Activated CD4-positive, alpha-beta T cell treated with anti-CD3 and anti-CD28 coated beads, Interleukin-2, amount 10 ng/mL, durations not matched to agents 24 days and 14 days (primary cell): ENCODE results near the gene ABCA4. TPM values are rescaled to one million over a fixed set of nuclear protein-coding genes. Genes with fewer than 3 reads are reported as not detected.
"Not testable (repeated sequence)": the region's sequence is repeated elsewhere in the genome, so short reads cannot be mapped to it uniquely, and the experiment has no call there.

Experiments used
- DNase-seq: peaks from one replicate; pipeline ENCODE4 v3.0.0; 2022
- H3K27ac Mint-ChIP-seq: one replicate; pipeline ENCODE4 v1.8.0; 2022; ENCODE audit warnings: mild to moderate bottlenecking, mixed read lengths
- H3K27me3 Mint-ChIP-seq: one replicate; pipeline ENCODE4 v1.8.0; 2022; ENCODE audit warnings: mixed read lengths
- H3K36me3 Mint-ChIP-seq: one replicate; pipeline ENCODE4 v1.8.0; 2022; ENCODE audit warnings: low read depth, mild to moderate bottlenecking, mixed read lengths
- H3K4me1 Mint-ChIP-seq: one replicate; pipeline ENCODE4 v1.8.0; 2021; ENCODE audit warnings: mixed read lengths
- H3K4me3 Mint-ChIP-seq: one replicate; pipeline ENCODE4 v1.8.0; 2022; ENCODE audit warnings: mild to moderate bottlenecking, moderate library complexity, mixed read lengths
- H3K9me3 Mint-ChIP-seq: one replicate; pipeline ENCODE4 v1.8.0; 2021; ENCODE audit warnings: mixed read lengths
- intact Hi-C: fragments of 100-400 bp; cut with micrococcal nuclease; formaldehyde crosslinking; loops from one replicate; pipeline ENCODE4 v1.15.1; 2023
- total RNA-seq: library from RNA; stranded (reverse); gene quantifications from 2 replicates; pipeline ENCODE4 v1.2.3, GENCODE V29; 2022

The ABCA4 gene
- total RNA-seq, 1 donor from 2014 or later, result 0.12 TPM

DNA sequence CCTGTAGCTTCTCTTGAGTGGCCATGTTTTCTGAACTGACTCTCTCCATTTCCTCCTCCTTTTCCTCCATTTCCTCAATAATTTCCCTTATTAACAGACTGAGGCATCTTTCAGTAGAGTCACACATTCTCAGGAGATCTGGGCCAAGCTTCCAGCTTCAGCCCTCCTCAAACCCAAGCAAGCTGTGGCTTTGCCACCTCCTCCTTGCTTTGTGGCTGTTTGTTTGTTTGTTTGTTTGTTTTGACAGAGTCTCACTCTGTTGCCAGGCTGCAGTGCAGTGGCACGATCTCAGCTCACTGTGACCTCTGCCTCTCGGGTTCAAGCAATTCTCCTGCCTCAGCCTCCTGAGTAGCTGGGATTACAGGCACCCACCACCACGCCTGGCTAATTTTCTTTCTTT is 130.5 kb downstream of the ABCA4 start:
- H3K4me3 Mint-ChIP-seq, DNase-seq, H3K36me3 Mint-ChIP-seq, H3K27ac Mint-ChIP-seq, intact Hi-C loops, H3K4me1 Mint-ChIP-seq, H3K9me3 Mint-ChIP-seq: not testable (repeated sequence)
- peaks cover 31% of the 10 kb centered on the region for H3K27me3 Mint-ChIP-seq

DNA sequence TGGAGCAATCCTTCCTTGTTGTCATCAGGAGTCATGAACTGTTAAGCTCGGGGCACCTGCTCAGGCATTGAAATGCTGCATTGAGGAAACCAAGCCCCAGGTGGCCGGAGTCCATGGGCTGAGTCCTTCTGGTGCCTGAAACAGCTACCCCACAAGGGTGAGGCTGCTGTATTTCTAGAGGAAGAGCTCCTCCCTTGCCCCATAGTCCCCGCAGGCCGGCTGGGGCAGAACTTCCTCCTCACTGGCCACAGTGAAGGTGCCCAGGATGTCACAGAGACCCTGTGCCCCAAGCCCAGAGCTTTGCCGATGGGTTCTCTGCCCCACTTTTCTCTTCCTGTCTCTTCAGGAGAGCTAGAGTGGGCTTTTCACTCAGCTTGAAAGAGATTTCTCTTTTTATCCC is 130.9 kb downstream of the ABCA4 start:
- Mint-ChIP-seq H3K36me3 (no peaks in the 10 kb centered on the region), H3K4me1 (no peaks in the 10 kb centered on the region), H3K9me3 (no peaks in the 10 kb centered on the region), H3K27me3 (peaks cover 27% of the 10 kb centered on the region), H3K4me3 (no peak overlapping the region), H3K27ac (no peak overlapping the region)
- DNase-seq, result no peak
- intact Hi-C loops, result no loop called here

DNA sequence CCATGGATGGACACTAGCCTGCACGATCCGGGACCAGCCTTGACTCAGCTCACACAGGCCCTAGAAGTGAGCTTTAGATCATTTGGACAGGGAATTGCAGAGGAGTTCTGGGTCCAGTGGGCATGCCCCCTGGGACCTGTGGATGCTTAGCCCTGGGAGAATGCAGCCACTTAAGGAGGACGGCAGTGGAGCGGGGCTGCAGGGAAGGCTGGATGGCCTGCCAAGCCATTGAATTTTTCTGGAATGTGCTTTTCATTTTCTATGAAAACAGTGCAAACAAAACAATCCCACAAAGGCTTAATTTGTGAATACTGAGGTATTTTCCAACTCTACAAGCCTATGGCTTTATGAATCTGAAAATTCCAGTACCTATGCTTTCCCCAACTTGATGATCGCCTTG is 131.3 kb downstream of the ABCA4 start:
- no peaks in the 10 kb centered on the region for H3K9me3 Mint-ChIP-seq
- H3K4me1 Mint-ChIP-seq, result no peaks in the 10 kb centered on the region
- H3K4me3 Mint-ChIP-seq, result no peak overlapping the region
- H3K36me3 Mint-ChIP-seq, result no peaks in the 10 kb centered on the region
- DNase-seq, result no peak
- peaks cover 23% of the 10 kb centered on the region for H3K27me3 Mint-ChIP-seq
- intact Hi-C loops, result no loop called here
- no peak overlapping the region for H3K27ac Mint-ChIP-seq

DNA sequence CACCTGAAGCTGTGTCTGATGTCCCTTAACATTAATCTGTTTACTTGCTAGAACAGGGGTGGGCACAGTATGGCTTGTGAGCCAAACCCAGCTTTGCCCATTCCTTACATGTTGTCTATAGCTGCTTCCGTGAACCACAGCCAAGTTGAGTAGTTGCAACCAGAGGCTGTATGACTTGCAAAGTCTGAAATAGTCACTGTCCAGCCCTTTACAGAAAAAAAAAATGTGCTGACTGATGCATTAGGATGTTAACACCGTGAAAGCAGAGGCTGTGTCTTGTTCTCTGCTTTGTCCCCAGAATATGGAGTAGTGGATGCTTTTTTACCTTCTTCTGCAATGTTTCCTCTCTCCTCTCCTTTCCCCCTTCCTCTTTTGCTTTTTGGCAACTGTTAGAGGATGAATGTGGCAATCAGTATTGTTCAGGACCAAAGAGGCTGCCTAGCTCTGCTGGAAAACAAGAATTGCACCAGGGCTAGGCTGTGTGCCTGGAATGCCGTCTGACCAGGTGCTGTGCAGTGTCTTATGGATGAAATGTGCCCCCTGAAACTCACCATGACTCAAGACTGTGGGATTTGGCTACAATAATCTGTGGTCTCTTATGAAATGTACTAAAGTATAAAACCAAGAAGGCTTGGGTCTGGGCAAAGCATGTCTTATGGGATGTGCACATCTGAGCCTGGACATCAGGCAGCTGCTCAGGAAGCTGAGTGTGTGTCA is 132.2 kb downstream of the ABCA4 start:
- H3K9me3 Mint-ChIP-seq, result no peaks in the 10 kb centered on the region
- no peak for DNase-seq
- H3K4me3 Mint-ChIP-seq, result no peak overlapping the region
- intact Hi-C loops, result no loop called here
- H3K4me1 Mint-ChIP-seq, result no peaks in the 10 kb centered on the region
- H3K36me3 Mint-ChIP-seq, result no peaks in the 10 kb centered on the region
- H3K27ac Mint-ChIP-seq, result no peak overlapping the region
- peaks cover 20% of the 10 kb centered on the region for H3K27me3 Mint-ChIP-seq

DNA sequence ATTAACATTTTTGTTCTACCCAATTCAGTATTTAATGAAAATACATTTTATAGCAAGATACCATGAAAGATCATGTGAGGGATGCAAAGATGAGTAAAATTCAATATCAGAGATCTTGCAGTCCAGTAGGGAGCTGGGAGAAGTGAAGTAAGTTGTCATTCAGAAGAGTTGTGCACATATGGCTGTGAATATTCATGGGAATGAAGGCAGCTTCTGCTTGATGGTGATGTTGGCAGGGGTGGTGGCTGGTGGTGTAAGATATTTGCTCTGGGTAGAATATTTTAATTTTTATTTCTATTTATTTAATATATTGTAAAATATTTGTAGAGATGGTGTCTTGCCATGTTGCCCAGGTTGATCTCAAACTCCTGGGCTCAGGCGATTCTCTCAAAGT is 139.7 kb downstream of the ABCA4 start:
- H3K4me3 Mint-ChIP-seq, result no peak overlapping the region
- intact Hi-C loops, result no loop called here
- DNase-seq, result no peak
- no peaks in the 10 kb centered on the region for H3K4me1 Mint-ChIP-seq
- H3K27me3 Mint-ChIP-seq, result peaks cover 12% of the 10 kb centered on the region
- no peaks in the 10 kb centered on the region for H3K9me3 Mint-ChIP-seq
- H3K36me3 Mint-ChIP-seq, result no peaks in the 10 kb centered on the region
- H3K27ac Mint-ChIP-seq, result no peak overlapping the region

GRCh38 chr1:93980320-93981273 is 140.4 kb downstream of the ABCA4 start:
- intact Hi-C loops, result no loop called here
- no peaks in the 10 kb centered on the region for H3K36me3 Mint-ChIP-seq
- no peaks in the 10 kb centered on the region for H3K4me1 Mint-ChIP-seq
- no peak overlapping the region for H3K27ac Mint-ChIP-seq
- H3K4me3 Mint-ChIP-seq, result no peak overlapping the region
- peaks cover 11% of the 10 kb centered on the region for H3K27me3 Mint-ChIP-seq
- no peak for DNase-seq
- H3K9me3 Mint-ChIP-seq, result no peaks in the 10 kb centered on the region

GRCh38 chr1:93979718-93980319 is 141.1 kb downstream of the ABCA4 start:
- no peaks in the 10 kb centered on the region for H3K9me3 Mint-ChIP-seq
- H3K36me3 Mint-ChIP-seq, result no peaks in the 10 kb centered on the region
- DNase-seq, result no peak
- peaks cover 9% of the 10 kb centered on the region for H3K27me3 Mint-ChIP-seq
- no peak overlapping the region for H3K27ac Mint-ChIP-seq
- H3K4me1 Mint-ChIP-seq, result no peaks in the 10 kb centered on the region
- intact Hi-C loops, result no loop called here
- no peak overlapping the region for H3K4me3 Mint-ChIP-seq

DNA sequence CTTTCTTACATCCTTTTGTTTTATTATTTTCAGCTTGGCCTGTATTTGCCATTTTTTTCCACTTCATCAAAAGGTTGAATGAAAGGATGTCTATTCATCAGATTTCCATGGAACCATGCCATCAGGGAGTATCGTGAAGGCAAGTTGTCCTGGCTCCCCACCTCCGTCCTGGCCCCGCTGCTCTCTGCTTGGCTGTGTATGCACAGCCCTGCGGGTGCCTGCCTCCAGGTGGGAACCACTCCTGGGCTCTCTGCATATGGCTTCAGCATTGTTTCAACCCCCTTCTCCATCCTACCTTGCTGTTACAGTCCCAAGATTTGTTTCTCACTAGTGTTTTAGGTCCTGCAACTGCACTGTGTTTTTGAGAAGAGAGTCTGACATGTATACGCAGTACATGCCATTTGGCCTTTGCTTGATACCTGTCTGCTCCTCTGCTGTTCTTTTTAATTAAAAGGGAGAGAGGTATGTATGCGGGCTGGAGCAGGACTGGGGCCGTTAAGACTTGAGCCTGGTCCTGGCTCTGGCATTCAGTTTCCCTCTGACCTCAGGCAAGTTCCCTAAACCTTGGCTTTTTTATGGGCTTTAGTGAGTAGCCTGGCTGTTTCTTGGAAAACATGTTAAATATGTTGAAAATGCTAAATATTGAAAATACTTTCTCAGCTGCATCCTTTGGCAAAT is 141.8 kb downstream of the ABCA4 start:
- no peak overlapping the region for H3K4me3 Mint-ChIP-seq
- no peaks in the 10 kb centered on the region for H3K4me1 Mint-ChIP-seq
- no peak for DNase-seq
- intact Hi-C loops, result no loop called here
- no peaks in the 10 kb centered on the region for H3K9me3 Mint-ChIP-seq
- no peak overlapping the region for H3K27ac Mint-ChIP-seq
- H3K27me3 Mint-ChIP-seq, result peaks cover 9% of the 10 kb centered on the region
- no peaks in the 10 kb centered on the region for H3K36me3 Mint-ChIP-seq

- no peak overlapping the region for H3K4me3 Mint-ChIP-seq
- peaks cover 8% of the 10 kb centered on the region for H3K27me3 Mint-ChIP-seq
- H3K9me3 Mint-ChIP-seq, result no peaks in the 10 kb centered on the region
- no peaks in the 10 kb centered on the region for H3K36me3 Mint-ChIP-seq
- no peak for DNase-seq
- intact Hi-C loops, result no loop called here
- no peak overlapping the region for H3K27ac Mint-ChIP-seq
- no peaks in the 10 kb centered on the region for H3K4me1 Mint-ChIP-seq
Observed at GRCh38 chr1:93977598-93977945, 143.4 kb downstream of the ABCA4 start.

DNA sequence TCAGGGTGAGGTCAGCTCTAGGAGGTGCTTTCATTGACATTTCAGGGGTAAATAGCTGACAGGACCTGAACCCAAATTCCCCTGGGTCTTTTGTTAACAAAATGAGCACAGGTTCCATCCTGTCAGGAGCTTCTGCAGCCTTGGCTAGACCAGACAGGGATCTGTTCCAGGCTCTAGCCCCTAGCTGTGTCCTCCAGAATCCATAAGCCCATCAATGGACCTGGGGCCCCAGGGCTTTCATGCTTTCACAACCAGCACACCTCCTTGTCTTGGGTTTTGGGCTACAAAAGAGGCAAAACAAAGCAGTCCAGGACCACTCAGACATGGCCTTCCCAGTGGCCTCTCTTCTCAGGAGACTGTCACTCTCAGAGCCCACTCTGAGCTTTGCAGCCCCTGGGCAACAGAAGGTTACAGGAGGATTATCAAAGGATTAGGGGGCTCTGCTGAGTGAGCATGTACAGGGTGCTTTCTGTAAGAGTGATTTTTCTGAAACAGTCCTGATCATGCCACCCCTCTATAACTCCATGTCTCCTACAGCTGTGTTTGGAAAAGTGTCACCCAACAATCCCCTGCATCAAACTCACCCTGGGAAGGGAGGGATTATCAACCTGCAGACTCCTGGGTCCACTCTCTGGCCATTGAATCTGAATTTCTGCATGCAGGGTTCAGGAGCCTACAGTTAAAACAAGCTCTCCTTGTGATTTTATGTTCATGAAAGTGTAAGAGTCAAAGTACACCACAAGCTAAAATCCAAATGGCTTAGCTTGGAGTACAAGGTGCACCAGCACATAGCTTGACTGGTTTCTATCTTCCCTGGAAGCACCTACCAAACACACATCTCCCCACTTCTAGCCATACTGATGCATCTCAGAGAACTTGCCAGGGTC is 144.0 kb downstream of the ABCA4 start:
- H3K27me3 Mint-ChIP-seq, result peaks cover 6% of the 10 kb centered on the region
- H3K27ac Mint-ChIP-seq, result no peak overlapping the region
- no peaks in the 10 kb centered on the region for H3K4me1 Mint-ChIP-seq
- intact Hi-C loops, result no loop called here
- no peak overlapping the region for H3K4me3 Mint-ChIP-seq
- DNase-seq, result no peak
- no peaks in the 10 kb centered on the region for H3K9me3 Mint-ChIP-seq
- H3K36me3 Mint-ChIP-seq, result no peaks in the 10 kb centered on the region

DNA sequence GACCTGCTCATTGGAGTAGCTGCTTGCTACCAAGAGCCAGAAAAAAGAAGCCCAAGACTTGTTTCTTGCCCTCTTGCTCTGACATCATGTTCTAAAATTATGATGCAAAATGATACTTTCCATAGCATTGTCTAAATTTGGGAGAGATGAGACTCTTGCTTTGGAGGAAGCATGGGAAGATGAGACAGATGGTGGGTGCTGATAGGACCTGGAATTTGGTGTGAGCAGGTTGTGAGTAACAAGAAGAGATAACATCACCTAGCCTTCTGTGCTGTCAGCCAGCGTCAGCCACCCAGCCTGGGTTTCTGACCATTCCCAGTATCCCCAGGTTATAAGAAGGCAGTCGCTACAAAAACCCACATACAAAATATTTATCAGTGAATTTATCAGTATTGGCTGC is 144.7 kb downstream of the ABCA4 start:
- peaks cover 6% of the 10 kb centered on the region for H3K27me3 Mint-ChIP-seq
- no peaks in the 10 kb centered on the region for H3K36me3 Mint-ChIP-seq
- intact Hi-C loops, result no loop called here
- peaks cover 3% of the 10 kb centered on the region for H3K9me3 Mint-ChIP-seq
- H3K4me3 Mint-ChIP-seq, result no peak overlapping the region
- no peaks in the 10 kb centered on the region for H3K4me1 Mint-ChIP-seq
- DNase-seq, result no peak
- H3K27ac Mint-ChIP-seq, result no peak overlapping the region

DNA sequence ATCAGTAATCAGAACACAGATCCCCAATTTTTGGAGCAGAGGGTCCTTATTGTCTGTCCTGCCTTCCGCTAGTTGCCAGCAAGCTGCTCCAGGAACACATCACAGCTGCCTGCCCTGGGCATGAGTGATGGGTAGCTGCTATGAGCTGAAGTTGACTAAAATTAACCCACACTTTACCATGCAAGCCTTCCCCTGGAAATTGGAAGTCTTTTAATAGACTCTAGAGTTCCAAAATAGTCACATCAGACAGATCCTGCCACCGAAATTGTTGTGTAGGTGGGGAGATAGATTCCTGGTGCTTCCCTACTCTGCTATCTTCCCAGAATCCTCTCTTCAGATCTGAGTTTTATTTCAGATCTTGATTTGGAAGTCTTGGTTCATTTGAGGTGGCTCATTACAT is 148.6 kb downstream of the ABCA4 start:
- H3K4me3 Mint-ChIP-seq, result no peak overlapping the region
- no peaks in the 10 kb centered on the region for H3K36me3 Mint-ChIP-seq
- DNase-seq, result no peak
- intact Hi-C loops, result no loop called here
- no peak overlapping the region for H3K27ac Mint-ChIP-seq
- no peaks in the 10 kb centered on the region for H3K4me1 Mint-ChIP-seq
- H3K9me3 Mint-ChIP-seq, result peaks cover 3% of the 10 kb centered on the region
- H3K27me3 Mint-ChIP-seq, result peaks cover 1% of the 10 kb centered on the region

- DNase-seq, result no peak
- intact Hi-C loops, result no loop called here
- Mint-ChIP-seq H3K27me3 (peaks cover 1% of the 10 kb centered on the region), H3K27ac (no peak overlapping the region), H3K9me3 (peaks cover 3% of the 10 kb centered on the region), H3K4me3 (no peak overlapping the region), H3K36me3 (no peaks in the 10 kb centered on the region), H3K4me1 (no peaks in the 10 kb centered on the region)
Observed at GRCh38 chr1:93969887-93970286, 151.1 kb downstream of the ABCA4 start.
